Mesenteric fat pad (tissue), 1 donor: ENCODE measurements around the gene FAM117B. TPM values are rescaled to one million over a fixed set of nuclear protein-coding genes. Genes with fewer than 3 reads are reported as not detected.
"Not testable (repeated sequence)": the region's sequence is repeated elsewhere in the genome, so short reads cannot be mapped to it uniquely, and the experiment has no call there.

Experiments
- DNase-seq: peaks from one replicate; pipeline ENCODE4 v3.0.0-alpha.2; 2020; ENCODE audit warnings: low spot score
- total RNA-seq: library from RNA; stranded (reverse); fragmentation: NEBNext Ultra II Directional; extraction: Animal tissue kit (Norgen Biotek cat#: 25700); gene quantifications from one replicate; pipeline ENCODE4 v1.2.1, GENCODE V29; 2021
- donor health status: DM: yes; HTN: yes; CAD: no.

FAM117B gene
- total RNA-seq, 1 donor from 2014 or later, result 3.3 TPM

DNA sequence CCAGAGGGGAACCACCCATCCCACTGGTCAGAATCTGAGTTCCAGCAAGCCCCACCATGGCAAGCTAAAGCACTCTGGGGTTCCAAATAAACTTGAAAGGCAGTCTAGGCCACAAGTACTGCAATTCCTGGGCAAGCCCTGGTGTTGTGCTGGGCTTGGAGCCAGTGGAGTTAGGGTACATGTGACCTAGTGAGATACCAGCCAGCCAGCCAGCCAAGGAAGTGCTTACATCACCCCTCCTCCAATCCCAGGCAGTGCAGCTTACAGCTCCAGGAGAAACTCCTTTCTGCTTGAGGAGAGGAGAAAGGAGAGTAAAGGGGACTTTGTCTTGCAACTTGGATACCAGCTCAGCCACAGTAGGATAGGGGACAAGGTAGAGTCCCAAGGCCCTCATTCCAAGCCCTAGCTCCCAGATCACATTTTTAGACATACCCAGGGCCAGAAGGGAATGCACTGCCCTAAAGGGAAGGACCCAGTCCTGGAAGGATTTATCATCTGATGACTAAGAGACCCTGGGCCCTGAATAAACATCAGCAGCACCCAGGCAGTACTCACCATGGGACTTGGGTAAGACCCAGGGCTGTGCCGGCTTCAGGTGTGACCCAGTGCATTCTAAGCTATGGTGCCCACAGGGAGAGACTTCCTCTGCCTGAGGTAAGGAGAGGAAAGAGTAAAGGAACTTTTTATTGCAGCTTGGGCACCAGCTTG is 172.8 kb downstream of the FAM117B start:
- not testable (repeated sequence) for DNase-seq

DNA sequence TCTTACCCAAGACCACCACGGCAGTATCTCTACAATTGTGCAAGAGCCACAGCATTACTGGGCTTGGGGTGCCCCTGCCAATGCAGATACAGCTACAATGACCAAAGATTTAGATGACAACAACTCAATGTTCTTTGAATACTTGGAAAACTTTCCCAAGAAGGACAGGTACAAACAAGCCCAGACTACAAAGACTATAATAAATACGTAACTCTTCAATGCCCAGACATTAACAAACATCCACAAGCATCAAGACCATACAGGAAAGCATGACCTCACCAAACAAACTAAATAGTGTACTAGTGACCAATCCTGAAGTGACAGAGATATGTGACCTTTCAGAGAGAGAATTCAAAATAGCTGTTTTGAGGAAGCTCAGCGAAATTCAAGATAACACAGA is 174.0 kb downstream of the FAM117B start:
- no peak for DNase-seq

GRCh38 chr2:202813387-202813786 is 178.6 kb downstream of the FAM117B start:
- no peak for DNase-seq

GRCh38 chr2:202814226-202814625 is 179.5 kb downstream of the FAM117B start:
- no peak for DNase-seq

GRCh38 chr2:202815548-202816360 is 181.0 kb downstream of the FAM117B start:
- DNase-seq, result no peak

- DNase-seq, result no peak
These were observed 183.0 kb downstream of the FAM117B start for GRCh38 chr2:202817771-202818170.

- no peak for DNase-seq
These were observed 183.6 kb downstream of the FAM117B start for GRCh38 chr2:202818321-202818720.

Other genes starting within 250 kb of the FAM117B start
- gene ICA1L, start 236.8 kb downstream of the FAM117B start, total RNA-seq, result 5.3 TPM